Astrocyte (in vitro differentiated cells and primary cell): ENCODE data around the gene ANOS1. TPM values are rescaled to one million over a fixed set of nuclear protein-coding genes. Genes with fewer than 3 reads are reported as not detected.
A peak's percentile ranks its signal among the peaks of the same experiment; 100 is the strongest.

Source experiments
- DNase-seq: peaks from one replicate; pipeline ENCODE4 v3.0.0-alpha.2; 2010; ENCODE audit warnings: low read depth
- FAIRE-seq: peaks from 2 replicates; lab custom pipeline; 2011; peaks lifted over from hg19 to GRCh38; lab: Jason Lieb, UNC
- H2AFZ ChIP-seq: 2 replicates; pipeline ENCODE4 v1.6.0; 2012; ENCODE audit warnings: low read depth, low read length, inconsistent platforms
- H3K27ac ChIP-seq: 2 replicates; pipeline ENCODE4 v1.5.1; 2011; ENCODE audit warnings: low read depth, low read length, inconsistent platforms
- H3K27me3 ChIP-seq: 2 replicates; pipeline ENCODE4 v1.6.0; 2011; ENCODE audit warnings: low read length, inconsistent platforms; ENCODE audit not compliant: insufficient read depth
- H3K36me3 ChIP-seq: 2 replicates; pipeline ENCODE4 v1.5.1; 2011; ENCODE audit warnings: low read length, inconsistent platforms; ENCODE audit not compliant: insufficient read depth
- H3K4me1 ChIP-seq: 2 replicates; pipeline ENCODE4 v1.5.1; 2011; ENCODE audit warnings: low read length, inconsistent platforms; ENCODE audit not compliant: insufficient read depth
- H3K4me2 ChIP-seq: 2 replicates; pipeline ENCODE4 v1.6.0; 2012; ENCODE audit warnings: low read length, inconsistent platforms
- H3K4me3 ChIP-seq: 2 replicates; pipeline ENCODE4 v1.5.1; 2011; ENCODE audit warnings: low read depth, mild to moderate bottlenecking, low read length, inconsistent platforms; ENCODE audit not compliant: insufficient read depth
- H3K79me2 ChIP-seq: 2 replicates; pipeline ENCODE4 v1.6.0; 2012; ENCODE audit warnings: mild to moderate bottlenecking, low read length, inconsistent platforms; ENCODE audit not compliant: insufficient read depth
- H3K9ac ChIP-seq: 2 replicates; pipeline ENCODE4 v1.6.0; 2012; ENCODE audit warnings: mild to moderate bottlenecking, low read length, inconsistent platforms
- H3K9me3 ChIP-seq: 2 replicates; pipeline ENCODE4 v1.5.1; 2012; ENCODE audit warnings: low read depth, mild to moderate bottlenecking, low read length, inconsistent platforms; ENCODE audit not compliant: insufficient read depth
- H4K20me1 ChIP-seq: 2 replicates; pipeline ENCODE4 v1.6.0; 2012; ENCODE audit warnings: low read length, inconsistent platforms; ENCODE audit not compliant: insufficient read depth
- H3K27ac Mint-ChIP-seq: one replicate; pipeline ENCODE4 v1.8.0; 2021; ENCODE audit warnings: mild to moderate bottlenecking, mixed read lengths; ENCODE audit not compliant: unreplicated experiment
- H3K27me3 Mint-ChIP-seq: one replicate; pipeline ENCODE4 v1.8.0; 2021; ENCODE audit warnings: low read depth, mixed read lengths; ENCODE audit not compliant: unreplicated experiment
- H3K36me3 Mint-ChIP-seq: one replicate; pipeline ENCODE4 v1.8.0; 2021; ENCODE audit warnings: low read depth, mixed read lengths; ENCODE audit not compliant: unreplicated experiment
- H3K4me1 Mint-ChIP-seq: one replicate; pipeline ENCODE4 v1.8.0; 2021; ENCODE audit warnings: low read depth, mixed read lengths; ENCODE audit not compliant: unreplicated experiment
- H3K4me3 Mint-ChIP-seq: one replicate; pipeline ENCODE4 v1.8.0; 2021; ENCODE audit warnings: mild to moderate bottlenecking, moderate library complexity, mixed read lengths; ENCODE audit not compliant: unreplicated experiment
- H3K9me3 Mint-ChIP-seq: one replicate; pipeline ENCODE4 v1.8.0; 2021; ENCODE audit warnings: mild to moderate bottlenecking, mixed read lengths; ENCODE audit not compliant: unreplicated experiment
- EZH2 ChIP-seq: IDR thresholded peaks from 2 replicates; pipeline ENCODE4 v1.6.1; 2012; ENCODE audit warnings: mild to moderate bottlenecking, low read length, inconsistent platforms; ENCODE audit not compliant: insufficient read depth
- total RNA-seq: library from RNA; stranded (reverse); gene quantifications from 2 replicates; pipeline ENCODE4 v1.2.1, GENCODE V29; 2021
- TF ChIP-seq, protein P1 (sequence below): IDR thresholded peaks from 2 replicates; pipeline ENCODE4 v1.5.1; 2011; ENCODE audit warnings: low read depth, mild to moderate bottlenecking, inconsistent platforms, low read length, moderate library complexity; ENCODE audit not compliant: insufficient read depth

The ANOS1 gene
- total RNA-seq, 1 donor from 2014 or later = 10.0 TPM

GRCh38 chrX:8748855-8749254 lies 16.9 kb upstream of the ANOS1 start:
- Mint-ChIP-seq H3K27me3 (no peaks in the 10 kb centered on the region), H3K27ac (no peak overlapping the region), H3K4me1 (no peaks in the 10 kb centered on the region), H3K9me3 (no peaks in the 10 kb centered on the region), H3K36me3 (no peaks in the 10 kb centered on the region), H3K4me3 (no peak overlapping the region)
- Histone ChIP-seq H3K27ac (no peak overlapping the region), H3K9ac (no peak overlapping the region), H3K36me3 (no peaks in the 10 kb centered on the region), H3K4me1 (no peaks in the 10 kb centered on the region), H3K79me2 (no peaks in the 10 kb centered on the region), H3K4me3 (no peak overlapping the region), H3K4me2 (no peak overlapping the region), H3K9me3 (no peaks in the 10 kb centered on the region), H2AFZ (no peak overlapping the region), H4K20me1 (no peaks in the 10 kb centered on the region), H3K27me3 (no peaks in the 10 kb centered on the region)
- DNase-seq (no peak), FAIRE-seq (peak; percentile 98)
- TF ChIP-seq, protein P1, sequence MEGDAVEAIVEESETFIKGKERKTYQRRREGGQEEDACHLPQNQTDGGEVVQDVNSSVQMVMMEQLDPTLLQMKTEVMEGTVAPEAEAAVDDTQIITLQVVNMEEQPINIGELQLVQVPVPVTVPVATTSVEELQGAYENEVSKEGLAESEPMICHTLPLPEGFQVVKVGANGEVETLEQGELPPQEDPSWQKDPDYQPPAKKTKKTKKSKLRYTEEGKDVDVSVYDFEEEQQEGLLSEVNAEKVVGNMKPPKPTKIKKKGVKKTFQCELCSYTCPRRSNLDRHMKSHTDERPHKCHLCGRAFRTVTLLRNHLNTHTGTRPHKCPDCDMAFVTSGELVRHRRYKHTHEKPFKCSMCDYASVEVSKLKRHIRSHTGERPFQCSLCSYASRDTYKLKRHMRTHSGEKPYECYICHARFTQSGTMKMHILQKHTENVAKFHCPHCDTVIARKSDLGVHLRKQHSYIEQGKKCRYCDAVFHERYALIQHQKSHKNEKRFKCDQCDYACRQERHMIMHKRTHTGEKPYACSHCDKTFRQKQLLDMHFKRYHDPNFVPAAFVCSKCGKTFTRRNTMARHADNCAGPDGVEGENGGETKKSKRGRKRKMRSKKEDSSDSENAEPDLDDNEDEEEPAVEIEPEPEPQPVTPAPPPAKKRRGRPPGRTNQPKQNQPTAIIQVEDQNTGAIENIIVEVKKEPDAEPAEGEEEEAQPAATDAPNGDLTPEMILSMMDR = peak; percentile 44
- TF ChIP-seq EZH2 = no peak

DNA sequence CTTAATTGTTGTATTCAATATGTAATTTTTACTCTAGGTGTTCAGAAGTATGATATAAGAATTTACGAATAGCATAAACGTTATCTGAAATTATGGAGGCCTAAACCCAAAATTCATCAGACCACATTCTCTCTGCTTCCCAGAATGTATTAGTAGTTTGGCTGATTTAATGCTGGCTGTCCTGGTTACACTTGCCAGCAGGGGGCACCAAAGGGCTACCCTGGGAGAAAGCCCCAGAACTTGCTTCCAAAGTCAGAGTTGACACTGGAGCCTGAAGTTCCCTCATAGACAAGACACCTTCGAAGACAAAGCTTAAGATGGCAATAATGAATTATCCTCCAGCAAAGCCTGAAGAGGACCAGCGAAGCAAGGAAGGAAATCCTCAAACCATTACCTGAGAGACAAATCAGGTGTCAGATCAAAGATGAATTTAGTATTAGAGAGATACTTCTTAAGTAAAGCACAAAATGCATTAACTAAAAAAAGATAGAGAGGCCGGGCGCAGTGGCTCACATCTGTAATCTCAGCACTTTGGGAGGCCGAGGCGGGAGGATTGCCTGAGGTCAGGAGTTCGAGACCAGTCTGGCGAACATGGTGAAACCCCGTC lies 11.3 kb upstream of the ANOS1 start:
- H3K9ac ChIP-seq = no peak overlapping the region
- H4K20me1 ChIP-seq = no peaks in the 10 kb centered on the region
- no peak overlapping the region for H2AFZ ChIP-seq
- H3K4me3 Mint-ChIP-seq = no peak overlapping the region
- H3K9me3 ChIP-seq = no peaks in the 10 kb centered on the region
- H3K27ac ChIP-seq = no peak overlapping the region
- FAIRE-seq = peak; percentile 80
- no peaks in the 10 kb centered on the region for H3K4me1 ChIP-seq
- H3K36me3 Mint-ChIP-seq = no peaks in the 10 kb centered on the region
- no peaks in the 10 kb centered on the region for H3K79me2 ChIP-seq
- no peak for DNase-seq
- TF ChIP-seq, protein P1 = peak; percentile 47
- TF ChIP-seq EZH2 = no peak
- H3K4me1 Mint-ChIP-seq = no peaks in the 10 kb centered on the region
- H3K27ac Mint-ChIP-seq = no peak overlapping the region
- H3K27me3 ChIP-seq = no peaks in the 10 kb centered on the region
- H3K27me3 Mint-ChIP-seq = no peaks in the 10 kb centered on the region
- H3K9me3 Mint-ChIP-seq = no peaks in the 10 kb centered on the region
- H3K4me3 ChIP-seq = no peak overlapping the region
- no peaks in the 10 kb centered on the region for H3K36me3 ChIP-seq
- H3K4me2 ChIP-seq = no peak overlapping the region

- DNase-seq (no peak), FAIRE-seq (no peak)
- no peak overlapping the region for H3K27ac ChIP-seq
- no peaks in the 10 kb centered on the region for H3K36me3 ChIP-seq
- Mint-ChIP-seq H3K4me1 (no peaks in the 10 kb centered on the region), H3K27ac (no peak overlapping the region), H3K4me3 (no peak overlapping the region), H3K36me3 (no peaks in the 10 kb centered on the region), H3K9me3 (no peaks in the 10 kb centered on the region), H3K27me3 (no peaks in the 10 kb centered on the region)
- no peak overlapping the region for H3K4me3 ChIP-seq
- H3K9ac ChIP-seq = no peak overlapping the region
- no peaks in the 10 kb centered on the region for H4K20me1 ChIP-seq
- no peak overlapping the region for H2AFZ ChIP-seq
- no peak overlapping the region for H3K4me2 ChIP-seq
- no peaks in the 10 kb centered on the region for H3K79me2 ChIP-seq
- H3K27me3 ChIP-seq = no peaks in the 10 kb centered on the region
- no peak for TF ChIP-seq EZH2
- TF ChIP-seq, protein P1 = no peak
- H3K9me3 ChIP-seq = no peaks in the 10 kb centered on the region
- H3K4me1 ChIP-seq = no peaks in the 10 kb centered on the region
Observed at GRCh38 chrX:8741981-8742380, 10.0 kb upstream of the ANOS1 start.
